ENCODE results near the gene IGF2R. TPM values are rescaled to one million over a fixed set of nuclear protein-coding genes. Genes with fewer than 3 reads are reported as not detected.

The IGF2R gene
- total RNA-seq, 1 experiment from 2014 or later = 31.5 TPM

GRCh38 chr6:159997498-159998101 lies 28.7 kb downstream of the IGF2R start:
- Histone ChIP-seq H3K4me2 (ENCODE audit: low read length) (no peak overlapping the region), H3K27ac (ENCODE audit: low read length) (no peak overlapping the region), H3F3A (ENCODE audit: low read length, unreplicated experiment) (no peaks in the 10 kb centered on the region), H3K27me3 (ENCODE audit: low read length) (no peaks in the 10 kb centered on the region), H3K9me2 (replicated peaks; ENCODE audit: low read length) (no peaks in the 10 kb centered on the region), H3K9ac (ENCODE audit: low read length) (no peak overlapping the region), H2AFZ (ENCODE audit: low read length) (no peak overlapping the region), H4K20me1 (ENCODE audit: low read length) (no peaks in the 10 kb centered on the region; the same call in 1 of the 2 replicates), H3K36me3 (ENCODE audit: low read depth, low read length) (0 out of 2 replicates have a peak, but pooled peaks cover 9% of the 10 kb centered on the region), H3K4me1 (ENCODE audit: insufficient read depth, low read length) (no peaks in the 10 kb centered on the region), H3K79me2 (ENCODE audit: low read length) (peaks cover 77% of the 10 kb centered on the region), H3K9me3 (ENCODE audit: low read length) (no peaks in the 10 kb centered on the region), H3K4me3 (ENCODE audit: low read length) (no peak overlapping the region)
- CTCF ChIA-PET = no interaction called here
- POLR2A ChIA-PET (ENCODE audit: unreplicated experiment) = no interaction called here
- TF ChIP-seq EZH2 (IDR thresholded peaks at IDR 0.05; ENCODE audit: low read length, unreplicated experiment) = no peak
- no peak for TF ChIP-seq CTCF (conservative IDR thresholded peaks at IDR 0.05; ENCODE audit: low read depth, low read length)
- no peak for TF ChIP-seq EZH2phosphoT487 (IDR thresholded peaks at IDR 0.05; ENCODE audit: borderline replicate concordance, low read length)
- no peak for DNase-seq
- ATAC-seq = no peak
- no TSS peak for BruUV-seq (replicated peaks)
- intact Hi-C loops (cut with micrococcal nuclease) = no loop called here

- TF ChIP-seq EZH2 (IDR thresholded peaks at IDR 0.05; ENCODE audit: low read length, unreplicated experiment) (no peak), EZH2phosphoT487 (IDR thresholded peaks at IDR 0.05; ENCODE audit: borderline replicate concordance, low read length) (no peak), CTCF (conservative IDR thresholded peaks at IDR 0.05; ENCODE audit: low read depth, low read length) (no peak)
- Histone ChIP-seq H3K36me3 (ENCODE audit: low read depth, low read length) (0 out of 2 replicates have a peak, but pooled peaks cover 9% of the 10 kb centered on the region), H3K79me2 (ENCODE audit: low read length) (peaks cover 75% of the 10 kb centered on the region), H3K27ac (ENCODE audit: low read length) (no peak overlapping the region), H3K4me3 (ENCODE audit: low read length) (no peak overlapping the region), H2AFZ (ENCODE audit: low read length) (no peak overlapping the region), H3K9ac (ENCODE audit: low read length) (no peak overlapping the region), H3K9me2 (replicated peaks; ENCODE audit: low read length) (no peaks in the 10 kb centered on the region), H3K4me2 (ENCODE audit: low read length) (no peak overlapping the region), H3K27me3 (ENCODE audit: low read length) (no peaks in the 10 kb centered on the region), H3K9me3 (ENCODE audit: low read length) (no peaks in the 10 kb centered on the region), H4K20me1 (ENCODE audit: low read length) (no peaks in the 10 kb centered on the region; the same call in 1 of the 2 replicates), H3K4me1 (ENCODE audit: insufficient read depth, low read length) (no peaks in the 10 kb centered on the region), H3F3A (ENCODE audit: low read length, unreplicated experiment) (no peaks in the 10 kb centered on the region)
- DNase-seq = no peak
- intact Hi-C loops (cut with micrococcal nuclease) = no loop called here
- BruUV-seq (replicated peaks) = no TSS peak
- ATAC-seq = no peak
- POLR2A ChIA-PET (ENCODE audit: unreplicated experiment) = no interaction called here
- CTCF ChIA-PET = no interaction called here
These were observed 29.7 kb downstream of the IGF2R start for GRCh38 chr6:159998538-159998937.

- intact Hi-C loops (cut with micrococcal nuclease) = no loop called here
- H2AFZ ChIP-seq (ENCODE audit: low read length) = no peak overlapping the region
- peaks cover 75% of the 10 kb centered on the region for H3K79me2 ChIP-seq (ENCODE audit: low read length)
- H3K4me2 ChIP-seq (ENCODE audit: low read length) = no peak overlapping the region
- no peaks in the 10 kb centered on the region for H3F3A ChIP-seq (ENCODE audit: low read length, unreplicated experiment)
- DNase-seq = no peak
- TF ChIP-seq EZH2phosphoT487 (IDR thresholded peaks at IDR 0.05; ENCODE audit: borderline replicate concordance, low read length) (no peak), EZH2 (IDR thresholded peaks at IDR 0.05; ENCODE audit: low read length, unreplicated experiment) (no peak), CTCF (conservative IDR thresholded peaks at IDR 0.05; ENCODE audit: low read depth, low read length) (no peak)
- ChIA-PET POLR2A (ENCODE audit: unreplicated experiment) (no interaction called here), CTCF (no interaction called here)
- no peak for ATAC-seq
- no peak overlapping the region for H3K4me3 ChIP-seq (ENCODE audit: low read length)
- no peak overlapping the region for H3K27ac ChIP-seq (ENCODE audit: low read length)
- H4K20me1 ChIP-seq (ENCODE audit: low read length) = no peaks in the 10 kb centered on the region; the same call in 1 of the 2 replicates
- BruUV-seq (replicated peaks) = no TSS peak
- no peaks in the 10 kb centered on the region for H3K4me1 ChIP-seq (ENCODE audit: insufficient read depth, low read length)
- H3K9me2 ChIP-seq (replicated peaks; ENCODE audit: low read length) = no peaks in the 10 kb centered on the region
- H3K9ac ChIP-seq (ENCODE audit: low read length) = no peak overlapping the region
- H3K36me3 ChIP-seq (ENCODE audit: low read depth, low read length) = 0 out of 2 replicates have a peak, but pooled peaks cover 9% of the 10 kb centered on the region
- no peaks in the 10 kb centered on the region for H3K9me3 ChIP-seq (ENCODE audit: low read length)
- H3K27me3 ChIP-seq (ENCODE audit: low read length) = no peaks in the 10 kb centered on the region
These were observed 30.4 kb downstream of the IGF2R start for GRCh38 chr6:159999240-159999671.
